Globus pallidus (tissue), 1 donor: Measurements from ENCODE around the gene MBP.

ENCODE experiments used
- DNase-seq: peaks from one replicate; pipeline ENCODE4 v3.0.0-alpha.2; 2015; ENCODE audit warnings: low spot score

The MBP gene

GRCh38 chr18:77082316-77082955 is 50.1 kb downstream of the MBP start:
- no peak for DNase-seq

- DNase-seq, result no peak
These were observed 51.2 kb downstream of the MBP start for GRCh38 chr18:77081390-77081778.

GRCh38 chr18:77079954-77080682 is 52.5 kb downstream of the MBP start:
- DNase-seq, result no peak

- DNase-seq, result no peak
These were observed 53.5 kb downstream of the MBP start for GRCh38 chr18:77079088-77079487.

GRCh38 chr18:77078690-77079070 is 53.9 kb downstream of the MBP start:
- no peak for DNase-seq

GRCh38 chr18:77077941-77078689 is 54.5 kb downstream of the MBP start:
- no peak for DNase-seq

GRCh38 chr18:77077401-77077800 is 55.2 kb downstream of the MBP start:
- no peak for DNase-seq

- no peak for DNase-seq
These were observed 56.5 kb downstream of the MBP start for GRCh38 chr18:77076111-77076510.

GRCh38 chr18:77074431-77074830 is 58.2 kb downstream of the MBP start:
- DNase-seq, result no peak

GRCh38 chr18:77073336-77074093 is 59.1 kb downstream of the MBP start:
- DNase-seq, result no peak

GRCh38 chr18:77072566-77072965 is 60.0 kb downstream of the MBP start:
- no peak for DNase-seq

- no peak for DNase-seq
These were observed 60.8 kb downstream of the MBP start for GRCh38 chr18:77071711-77072292.

GRCh38 chr18:77071061-77071460 is 61.5 kb downstream of the MBP start:
- no peak for DNase-seq

GRCh38 chr18:77070627-77071026 is 62.0 kb downstream of the MBP start:
- DNase-seq, result no peak

GRCh38 chr18:77069931-77070330 is 62.7 kb downstream of the MBP start:
- no peak for DNase-seq

GRCh38 chr18:77069482-77069881 is 63.1 kb downstream of the MBP start:
- DNase-seq, result no peak

GRCh38 chr18:77068321-77069312 is 64.0 kb downstream of the MBP start:
- no peak for DNase-seq

GRCh38 chr18:77067291-77068061 is 65.1 kb downstream of the MBP start:
- no peak for DNase-seq

- DNase-seq, result no peak
These were observed 65.9 kb downstream of the MBP start for GRCh38 chr18:77066689-77067088.

GRCh38 chr18:77066101-77066500 is 66.5 kb downstream of the MBP start:
- DNase-seq, result no peak
